ENCODE results near the gene PIGH.
"Not testable (repeated sequence)": the region's sequence is repeated elsewhere in the genome, so short reads cannot be mapped to it uniquely, and the experiment has no call there.

The PIGH gene

GRCh38 chr14:67553547-67553946 is 46.5 kb downstream of the PIGH start:
- no peak for DNase-seq (ENCODE audit: low spot score)
- H3K27ac ChIP-seq, result no peak overlapping the region
- H3K4me3 ChIP-seq, result no peak overlapping the region
- no peak for TF ChIP-seq CTCF (IDR thresholded peaks at IDR 0.05)

- H3K27ac ChIP-seq, result no peak overlapping the region
- no peak for DNase-seq (ENCODE audit: low spot score)
These were observed 48.1 kb downstream of the PIGH start for GRCh38 chr14:67551940-67552339.

GRCh38 chr14:67551123-67551522 is 48.9 kb downstream of the PIGH start:
- DNase-seq (ENCODE audit: low spot score), result no peak
- H3K27ac ChIP-seq, result no peak overlapping the region
- no peak for TF ChIP-seq CTCF (IDR thresholded peaks at IDR 0.05)
- H3K4me3 ChIP-seq, result no peak overlapping the region

More at GRCh38 chr14:67551940-67552339, 48.1 kb downstream of the PIGH start:
- H3K4me3 ChIP-seq, result no peak overlapping the region
- no peak for TF ChIP-seq CTCF (IDR thresholded peaks at IDR 0.05)

- Histone ChIP-seq H3K27ac (no peak overlapping the region), H3K4me3 (no peak overlapping the region)
- TF ChIP-seq CTCF (IDR thresholded peaks at IDR 0.05), result no peak
- DNase-seq (ENCODE audit: low spot score), result no peak
These were observed 50.3 kb downstream of the PIGH start for GRCh38 chr14:67549734-67550133.

- no peak for DNase-seq (ENCODE audit: low spot score)
- Histone ChIP-seq H3K4me3 (no peak overlapping the region), H3K27ac (no peak overlapping the region)
- TF ChIP-seq CTCF (IDR thresholded peaks at IDR 0.05), result no peak
These were observed 52.8 kb downstream of the PIGH start for GRCh38 chr14:67547224-67547780.

- Histone ChIP-seq H3K4me3 (no peak overlapping the region), H3K27ac (no peak overlapping the region)
- no peak for DNase-seq (ENCODE audit: low spot score)
- TF ChIP-seq CTCF (IDR thresholded peaks at IDR 0.05), result no peak
These were observed 55.5 kb downstream of the PIGH start for GRCh38 chr14:67544590-67544989.

GRCh38 chr14:67542620-67543019 is 57.4 kb downstream of the PIGH start:
- not testable (repeated sequence) for H3K27ac ChIP-seq, H3K4me3 ChIP-seq

More at GRCh38 chr14:67542620-67543019, 57.4 kb downstream of the PIGH start:
- not testable (repeated sequence) for DNase-seq (ENCODE audit: low spot score)
